Measurements from ENCODE around the gene MSI2. TPM values are rescaled to one million over a fixed set of nuclear protein-coding genes. Genes with fewer than 3 reads are reported as not detected.

Gene MSI2
- total and polyA plus RNA-seq, 9 of the 15 experiments (the other 6 are each of a cell fraction or from before 2014, with no cell fraction given), result 4.6 to 61.8 (median 42.4) TPM

DNA sequence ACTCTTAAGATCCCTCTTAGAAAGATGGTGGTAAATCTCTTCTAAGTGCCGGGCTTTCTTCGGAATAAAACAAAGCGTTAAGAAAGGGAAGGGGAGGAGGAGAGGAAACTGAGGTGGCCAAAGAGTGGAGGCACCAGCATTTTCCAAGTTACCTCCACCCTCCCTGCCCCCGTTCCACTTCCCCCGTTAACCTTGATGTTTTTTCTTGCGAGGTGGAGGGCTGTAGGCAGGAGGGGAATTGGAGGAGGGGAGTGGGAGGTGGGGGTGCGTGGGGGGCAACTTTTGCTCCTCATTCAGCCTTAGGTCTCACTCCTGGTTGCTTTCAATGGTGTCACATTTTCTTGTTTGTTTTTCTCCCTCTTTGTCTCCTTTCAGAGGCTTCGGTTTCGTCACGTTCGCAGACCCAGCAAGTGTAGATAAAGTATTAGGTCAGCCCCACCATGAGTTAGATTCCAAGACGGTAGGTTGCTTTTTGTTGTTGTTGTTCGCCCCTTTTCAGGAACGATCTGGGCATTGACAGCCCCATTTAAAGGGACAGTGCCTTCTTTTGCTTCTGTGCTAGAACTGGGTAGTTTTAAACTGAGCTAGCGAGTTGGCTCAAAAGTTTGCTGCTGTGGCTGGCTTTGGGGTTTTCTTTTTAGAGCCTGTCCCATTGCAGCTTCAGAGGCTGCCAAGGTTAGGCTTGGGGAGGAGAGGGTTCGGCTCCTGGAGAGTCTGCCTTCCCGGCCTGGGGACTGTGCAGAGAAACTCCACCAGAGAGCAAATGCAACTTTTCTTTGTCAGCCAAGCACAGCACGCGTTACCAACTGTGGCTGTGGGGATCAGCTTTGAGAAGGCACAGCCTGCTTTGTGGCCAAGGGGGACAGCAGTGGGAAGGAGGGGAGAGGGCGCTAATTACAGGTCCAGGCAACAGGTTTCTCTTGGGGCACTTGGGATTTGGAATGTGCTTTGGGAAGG lies 1.9 kb downstream of the MSI2 start (continued):
- TF ChIP-seq, protein P1, sequence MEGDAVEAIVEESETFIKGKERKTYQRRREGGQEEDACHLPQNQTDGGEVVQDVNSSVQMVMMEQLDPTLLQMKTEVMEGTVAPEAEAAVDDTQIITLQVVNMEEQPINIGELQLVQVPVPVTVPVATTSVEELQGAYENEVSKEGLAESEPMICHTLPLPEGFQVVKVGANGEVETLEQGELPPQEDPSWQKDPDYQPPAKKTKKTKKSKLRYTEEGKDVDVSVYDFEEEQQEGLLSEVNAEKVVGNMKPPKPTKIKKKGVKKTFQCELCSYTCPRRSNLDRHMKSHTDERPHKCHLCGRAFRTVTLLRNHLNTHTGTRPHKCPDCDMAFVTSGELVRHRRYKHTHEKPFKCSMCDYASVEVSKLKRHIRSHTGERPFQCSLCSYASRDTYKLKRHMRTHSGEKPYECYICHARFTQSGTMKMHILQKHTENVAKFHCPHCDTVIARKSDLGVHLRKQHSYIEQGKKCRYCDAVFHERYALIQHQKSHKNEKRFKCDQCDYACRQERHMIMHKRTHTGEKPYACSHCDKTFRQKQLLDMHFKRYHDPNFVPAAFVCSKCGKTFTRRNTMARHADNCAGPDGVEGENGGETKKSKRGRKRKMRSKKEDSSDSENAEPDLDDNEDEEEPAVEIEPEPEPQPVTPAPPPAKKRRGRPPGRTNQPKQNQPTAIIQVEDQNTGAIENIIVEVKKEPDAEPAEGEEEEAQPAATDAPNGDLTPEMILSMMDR (IDR thresholded peaks at IDR 0.05 in 2 of 3, conservative IDR thresholded peaks at IDR 0.05 in 1 of 3; ENCODE audit: insufficient read depth in 2 of 3, low read depth in 1 of 3, low read length in 3 of 3), result no peak
- TF ChIP-seq, protein P2, sequence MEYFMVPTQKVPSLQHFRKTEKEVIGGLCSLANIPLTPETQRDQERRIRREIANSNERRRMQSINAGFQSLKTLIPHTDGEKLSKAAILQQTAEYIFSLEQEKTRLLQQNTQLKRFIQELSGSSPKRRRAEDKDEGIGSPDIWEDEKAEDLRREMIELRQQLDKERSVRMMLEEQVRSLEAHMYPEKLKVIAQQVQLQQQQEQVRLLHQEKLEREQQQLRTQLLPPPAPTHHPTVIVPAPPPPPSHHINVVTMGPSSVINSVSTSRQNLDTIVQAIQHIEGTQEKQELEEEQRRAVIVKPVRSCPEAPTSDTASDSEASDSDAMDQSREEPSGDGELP (CRISPR knock-in tag; IDR thresholded peaks at IDR 0.05; ENCODE audit: borderline replicate concordance), result 0 out of 2 replicates have a peak, but pooled peaks have one; percentile 31
- TF ChIP-seq ATF7 (IDR thresholded peaks at IDR 0.05), result 0 out of 2 replicates have a peak, but pooled peaks have one; percentile 13

DNA sequence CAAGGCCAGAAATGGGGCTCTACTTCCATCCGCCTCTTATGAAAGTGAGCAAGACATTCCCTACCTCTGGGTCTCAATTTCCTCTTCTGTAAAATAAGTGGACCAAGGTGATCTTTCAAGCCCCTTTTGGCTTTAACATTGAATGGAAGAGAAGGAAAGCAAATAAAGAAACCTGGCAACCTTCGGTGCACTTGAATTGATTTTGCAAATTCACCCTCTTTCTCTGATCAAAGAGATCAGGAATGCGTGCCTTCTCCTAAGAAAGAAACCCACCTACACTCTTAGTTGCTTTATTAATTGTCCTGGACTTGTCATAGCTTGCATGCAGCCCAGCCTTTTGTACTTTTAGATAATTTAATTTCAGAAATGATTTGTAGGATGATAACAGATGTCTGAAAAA lies 3.0 kb downstream of the MSI2 start:
- Histone ChIP-seq H3K9me3 (replicated peaks; ENCODE audit: control insufficient read depth, insufficient read depth, low read depth, low read length) (no peaks in the 10 kb centered on the region), H3K4me1 (replicated peaks in 1 of 2; ENCODE audit: control insufficient read depth in 2 of 2, insufficient read depth in 2 of 2, low read length in 2 of 2) (peaks cover 10 to 13% of the 10 kb centered on the region in 2 experiments; a peak in 4 of 5 replicates), H3K9me1 (ENCODE audit: control insufficient read depth, insufficient read depth, low read length) (no peaks in the 10 kb centered on the region), H2AFZ (ENCODE audit: low read depth, low read length) (no peak overlapping the region), H3K27ac (ENCODE audit: extremely low read depth, low read depth, low read length) (no peak overlapping the region), H3K4me3 (no peak overlapping the region), H3K4me2 (ENCODE audit: insufficient read depth, low read length) (no peak overlapping the region), H4K20me1 (replicated peaks; ENCODE audit: control insufficient read depth, insufficient read depth, low read length) (no peaks in the 10 kb centered on the region), H3K79me2 (ENCODE audit: control insufficient read depth, insufficient read depth, low read length) (peaks cover 58% of the 10 kb centered on the region), H3K36me3 (ENCODE audit: control insufficient read depth, insufficient read depth, low read length) (peaks cover 53% of the 10 kb centered on the region), H3K9ac (ENCODE audit: insufficient read depth in 1 of 2, low read depth in 2 of 2, low read length in 2 of 2) (no peak overlapping the region), H3K27me3 (ENCODE audit: control insufficient read depth in 2 of 2, insufficient read depth in 2 of 2, low read length in 2 of 2) (no peaks in the 10 kb centered on the region)
- CTCF ChIA-PET (ENCODE audit: low intra/inter-chr PET ratio), result no interaction called here
- DNase-seq (ENCODE audit: extremely low read depth in 1 of 4, low spot score in 3 of 4) (no peak), ATAC-seq (no peak), FAIRE-seq (no peak)
- POLR2A ChIA-PET, result interaction anchor here (1.0 to 6.4 kb wide), 2 partner anchors 12 to 80 kb away, joined by 3 to 35 read pairs; no protein-coding TSS in a partner anchor
- WGBS (ENCODE audit: insufficient coverage, low coverage, missing lambda C conversion rate), result 91% methylated on average over 3 of the region's 3 CpGs
- TF ChIP-seq, protein P3, sequence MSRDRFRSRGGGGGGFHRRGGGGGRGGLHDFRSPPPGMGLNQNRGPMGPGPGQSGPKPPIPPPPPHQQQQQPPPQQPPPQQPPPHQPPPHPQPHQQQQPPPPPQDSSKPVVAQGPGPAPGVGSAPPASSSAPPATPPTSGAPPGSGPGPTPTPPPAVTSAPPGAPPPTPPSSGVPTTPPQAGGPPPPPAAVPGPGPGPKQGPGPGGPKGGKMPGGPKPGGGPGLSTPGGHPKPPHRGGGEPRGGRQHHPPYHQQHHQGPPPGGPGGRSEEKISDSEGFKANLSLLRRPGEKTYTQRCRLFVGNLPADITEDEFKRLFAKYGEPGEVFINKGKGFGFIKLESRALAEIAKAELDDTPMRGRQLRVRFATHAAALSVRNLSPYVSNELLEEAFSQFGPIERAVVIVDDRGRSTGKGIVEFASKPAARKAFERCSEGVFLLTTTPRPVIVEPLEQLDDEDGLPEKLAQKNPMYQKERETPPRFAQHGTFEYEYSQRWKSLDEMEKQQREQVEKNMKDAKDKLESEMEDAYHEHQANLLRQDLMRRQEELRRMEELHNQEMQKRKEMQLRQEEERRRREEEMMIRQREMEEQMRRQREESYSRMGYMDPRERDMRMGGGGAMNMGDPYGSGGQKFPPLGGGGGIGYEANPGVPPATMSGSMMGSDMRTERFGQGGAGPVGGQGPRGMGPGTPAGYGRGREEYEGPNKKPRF (IDR thresholded peaks at IDR 0.05; ENCODE audit: low read depth, low read length), result no peak
- TF ChIP-seq TRIM24 (IDR thresholded peaks at IDR 0.05) (no peak), TGIF2 (CRISPR knock-in tag; IDR thresholded peaks at IDR 0.05) (no peak), ETV5 (CRISPR knock-in tag; IDR thresholded peaks at IDR 0.05; ENCODE audit: low read depth) (no peak), ZNF766 (CRISPR knock-in tag; conservative IDR thresholded peaks at IDR 0.05) (no peak)
- no TSS peak for BruUV-seq (replicated peaks)
- intact Hi-C loops (cut with micrococcal nuclease), result no loop called here
- in situ Hi-C loops (cut with MboI), result no loop called here

Data from K562 (cell line).